Ovary (tissue), 9 donors: ENCODE measurements around the gene TNIK. TPM values are rescaled to one million over a fixed set of nuclear protein-coding genes. Genes with fewer than 3 reads are reported as not detected.
"Not testable (repeated sequence)": the region's sequence is repeated elsewhere in the genome, so short reads cannot be mapped to it uniquely, and the experiment has no call there.

ENCODE experiments used
- DNase-seq, 5 donors: peaks; one replicate each; pipeline ENCODE4 v3.0.0-alpha.2; 2019 to 2020
- H3K27ac ChIP-seq, 2 donors: fragments of 200-600 bp; one replicate each; pipeline versions ENCODE4 v1.5.1 to v1.8.0; 2019 to 2022
- H3K27me3 ChIP-seq: fragments of 200-600 bp; one replicate; pipeline ENCODE4 v1.8.0; 2022
- H3K36me3 ChIP-seq: fragments of 200-600 bp; sonication (generic); one replicate; pipeline ENCODE4 v1.5.1; 2019
- H3K4me1 ChIP-seq: one replicate; pipeline ENCODE4 v1.8.1; 2013; ENCODE audit warnings: mild to moderate bottlenecking, moderate library complexity; ENCODE audit not compliant: insufficient read depth
- H3K4me3 ChIP-seq: fragments of 200-600 bp; sonication (generic); one replicate; pipeline ENCODE4 v1.5.1; 2017
- H3K9me3 ChIP-seq, 2 donors: fragments of 200-600 bp in 1 of 2; sonication (generic) in 1 of 2; one replicate each; pipeline versions ENCODE4 v1.5.1 to v1.8.1; 2013 to 2019; ENCODE audit warnings: mild to moderate bottlenecking in 1 of 2, moderate library complexity in 1 of 2
- EP300 ChIP-seq: sonication (generic); formaldehyde crosslinking; IDR thresholded peaks from one replicate; pipeline ENCODE4 v1.6.1; 2017; ENCODE audit warnings: antibody characterized with exemption
- POLR2A ChIP-seq: fragments of 450-650 bp; IDR thresholded peaks from one replicate; pipeline ENCODE4 v1.6.1; 2017; ENCODE audit warnings: antibody characterized with exemption, mild to moderate bottlenecking, moderate library complexity
- WGBS, 3 donors: extraction: QIAGEN DNeasy Blood & Tissue Kit in 1 of 3; methylation state at CpG; one replicate each; pipeline versions ENCODE4 v1.1.5 to v1.1.7; 2013 to 2017; 5-methylcytosine and 5-hydroxymethylcytosine counted together
- intact Hi-C, 4 donors: fragments of 100-400 bp; cut with DNase I; formaldehyde crosslinking; loops; one replicate each; pipeline versions ENCODE4 v1.11.0 to v1.15.1; 2022 to 2023
- polyA plus RNA-seq, 2 donors: library from polyadenylated mRNA; stranded (reverse); fragments of 200-250 nt in 1 of 2; fragments of 350-450 nt in 1 of 2; fragmentation: Illumina TruSeq in 1 of 2; extraction: RNeasy Lipid Tissue Mini Kit (QIAGEN cat#74804) in 1 of 2; gene quantifications; one replicate each; pipeline ENCODE4 v1.2.3, GENCODE V29; 2013 to 2014
- total RNA-seq, 7 donors: library from RNA; depleted of rRNA in 2 of 7; stranded (reverse); fragments of >200 nt in 2 of 7; fragmentation: NEBNext Ultra II Directional in 3 of 7; extraction: Animal tissue kit (Norgen Biotek cat#: 25700) in 3 of 7; gene quantifications; one replicate each; pipeline versions ENCODE4 v1.1.0 to v1.2.4, GENCODE V29; 2016 to 2023
- TF ChIP-seq, protein P1 (sequence below), 3 donors: fragments of 450-650 bp in 2 of 3; fragments of 200-600 bp in 1 of 3; IDR thresholded peaks; one replicate each; pipeline versions ENCODE4 v1.5.1 to v1.8.0; 2016 to 2022; ENCODE audit warnings: antibody characterized with exemption in 3 of 3, mild to moderate bottlenecking in 1 of 3
- donor health status: DM: no; HTN: no; CAD: no; lungs with moderate emphysema.
- donor health status: DM: no; HTN: no; CAD: no.
- donor health status: Bipolar disorder and iron deficiency.
- donor health status: DM: yes; HTN: yes; CAD: no.
- donor health status: DM: no; HTN: no; CAD: no.
- donor health status: DM: yes; HTN: yes; CAD: no.

The TNIK gene
- total and polyA plus RNA-seq, 9 donors: 1.1 to 9.5 (median 4.5) TPM

DNA sequence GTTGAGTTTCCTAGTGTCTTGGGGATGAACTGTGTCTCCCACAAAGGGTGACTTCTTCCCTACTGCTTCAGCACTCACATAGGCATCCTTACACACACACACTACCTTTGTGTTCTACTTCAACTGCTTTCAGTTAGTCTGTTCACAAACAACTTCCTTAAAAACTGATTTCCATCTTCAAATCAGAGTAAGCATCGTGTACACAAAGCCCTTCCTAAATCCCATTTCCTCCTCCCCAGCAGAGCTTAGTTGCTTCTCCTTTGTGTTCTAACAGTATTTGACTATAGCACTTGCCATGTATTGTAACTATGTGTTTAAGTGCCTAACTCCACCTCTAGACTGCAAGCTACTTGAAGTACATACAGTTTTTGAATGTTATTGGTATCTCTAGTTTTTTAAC is 71.7 kb downstream of the TNIK start:
- 86 to 97% (median 95%) methylated on average over 1 of the region's 1 CpG for WGBS, 3 donors
- no peaks in the 10 kb centered on the region for H3K9me3 ChIP-seq
- TF ChIP-seq POLR2A: no peak
- no peaks in the 10 kb centered on the region for H3K36me3 ChIP-seq
- no peak overlapping the region for H3K27ac ChIP-seq
- no peak for DNase-seq
- no peaks in the 10 kb centered on the region for H3K27me3 ChIP-seq
- no peak overlapping the region for H3K4me3 ChIP-seq
- H3K4me1 ChIP-seq: peaks cover 7% of the 10 kb centered on the region
- intact Hi-C loops: no loop called here

DNA sequence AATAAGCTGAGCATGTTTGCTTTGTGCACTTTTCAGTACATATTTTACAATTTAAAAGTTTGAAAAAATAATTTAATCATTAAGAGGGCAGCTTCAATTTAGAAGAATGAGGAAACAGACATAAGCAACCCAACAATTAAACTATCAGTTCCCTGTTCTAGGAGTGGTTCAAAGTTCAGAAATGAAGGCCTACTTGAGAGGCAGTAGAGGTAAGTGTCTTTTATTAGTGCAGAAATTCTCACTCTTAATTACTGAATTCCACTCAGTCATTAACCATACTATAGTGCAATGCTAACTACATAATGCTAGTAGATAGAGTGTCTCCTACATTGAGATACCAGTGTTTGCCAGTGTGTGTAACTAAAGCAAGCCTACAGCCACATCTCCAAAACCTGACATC is 73.1 kb downstream of the TNIK start:
- Histone ChIP-seq H3K36me3 (no peaks in the 10 kb centered on the region), H3K4me3 (no peak overlapping the region), H3K9me3 (no peaks in the 10 kb centered on the region), H3K4me1 (no peaks in the 10 kb centered on the region), H3K27ac (no peak overlapping the region), H3K27me3 (no peaks in the 10 kb centered on the region)
- TF ChIP-seq POLR2A (no peak), EP300 (no peak)
- TF ChIP-seq, protein P1, sequence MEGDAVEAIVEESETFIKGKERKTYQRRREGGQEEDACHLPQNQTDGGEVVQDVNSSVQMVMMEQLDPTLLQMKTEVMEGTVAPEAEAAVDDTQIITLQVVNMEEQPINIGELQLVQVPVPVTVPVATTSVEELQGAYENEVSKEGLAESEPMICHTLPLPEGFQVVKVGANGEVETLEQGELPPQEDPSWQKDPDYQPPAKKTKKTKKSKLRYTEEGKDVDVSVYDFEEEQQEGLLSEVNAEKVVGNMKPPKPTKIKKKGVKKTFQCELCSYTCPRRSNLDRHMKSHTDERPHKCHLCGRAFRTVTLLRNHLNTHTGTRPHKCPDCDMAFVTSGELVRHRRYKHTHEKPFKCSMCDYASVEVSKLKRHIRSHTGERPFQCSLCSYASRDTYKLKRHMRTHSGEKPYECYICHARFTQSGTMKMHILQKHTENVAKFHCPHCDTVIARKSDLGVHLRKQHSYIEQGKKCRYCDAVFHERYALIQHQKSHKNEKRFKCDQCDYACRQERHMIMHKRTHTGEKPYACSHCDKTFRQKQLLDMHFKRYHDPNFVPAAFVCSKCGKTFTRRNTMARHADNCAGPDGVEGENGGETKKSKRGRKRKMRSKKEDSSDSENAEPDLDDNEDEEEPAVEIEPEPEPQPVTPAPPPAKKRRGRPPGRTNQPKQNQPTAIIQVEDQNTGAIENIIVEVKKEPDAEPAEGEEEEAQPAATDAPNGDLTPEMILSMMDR (IDR thresholded peaks at IDR 0.05): no peak
- intact Hi-C loops: no loop called here
- no peak for DNase-seq

DNA sequence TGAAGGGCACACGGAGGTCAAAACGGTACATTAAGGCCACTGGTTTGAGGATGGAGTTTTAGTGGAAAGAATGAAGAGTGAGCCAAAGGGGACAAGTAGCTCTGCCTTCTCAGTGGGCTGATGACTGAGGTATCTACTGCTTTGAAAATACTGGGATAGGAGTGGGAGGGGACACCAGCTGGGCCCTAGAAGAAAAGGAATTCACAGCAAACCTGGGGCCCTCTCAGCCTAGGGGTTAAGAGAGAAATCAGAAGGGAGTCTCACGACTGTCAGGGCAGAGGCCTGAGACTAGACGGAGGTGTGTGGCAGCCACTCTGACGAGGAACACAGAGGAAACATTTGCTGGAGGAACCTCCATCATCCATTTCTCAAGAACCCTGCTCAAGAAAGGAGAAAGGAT is 75.1 kb downstream of the TNIK start:
- intact Hi-C loops: no loop called here
- H3K27ac ChIP-seq: no peak overlapping the region
- DNase-seq: no peak
- WGBS, 3 donors: 84 to 88% (median 87%) methylated on average over 5 of the region's 5 CpGs
- no peaks in the 10 kb centered on the region for H3K27me3 ChIP-seq
- H3K4me1 ChIP-seq: no peaks in the 10 kb centered on the region
- no peaks in the 10 kb centered on the region for H3K9me3 ChIP-seq
- TF ChIP-seq POLR2A: no peak
- TF ChIP-seq EP300: no peak
- TF ChIP-seq, protein P1 (IDR thresholded peaks at IDR 0.05): no peak
- no peaks in the 10 kb centered on the region for H3K36me3 ChIP-seq
- H3K4me3 ChIP-seq: no peak overlapping the region

DNA sequence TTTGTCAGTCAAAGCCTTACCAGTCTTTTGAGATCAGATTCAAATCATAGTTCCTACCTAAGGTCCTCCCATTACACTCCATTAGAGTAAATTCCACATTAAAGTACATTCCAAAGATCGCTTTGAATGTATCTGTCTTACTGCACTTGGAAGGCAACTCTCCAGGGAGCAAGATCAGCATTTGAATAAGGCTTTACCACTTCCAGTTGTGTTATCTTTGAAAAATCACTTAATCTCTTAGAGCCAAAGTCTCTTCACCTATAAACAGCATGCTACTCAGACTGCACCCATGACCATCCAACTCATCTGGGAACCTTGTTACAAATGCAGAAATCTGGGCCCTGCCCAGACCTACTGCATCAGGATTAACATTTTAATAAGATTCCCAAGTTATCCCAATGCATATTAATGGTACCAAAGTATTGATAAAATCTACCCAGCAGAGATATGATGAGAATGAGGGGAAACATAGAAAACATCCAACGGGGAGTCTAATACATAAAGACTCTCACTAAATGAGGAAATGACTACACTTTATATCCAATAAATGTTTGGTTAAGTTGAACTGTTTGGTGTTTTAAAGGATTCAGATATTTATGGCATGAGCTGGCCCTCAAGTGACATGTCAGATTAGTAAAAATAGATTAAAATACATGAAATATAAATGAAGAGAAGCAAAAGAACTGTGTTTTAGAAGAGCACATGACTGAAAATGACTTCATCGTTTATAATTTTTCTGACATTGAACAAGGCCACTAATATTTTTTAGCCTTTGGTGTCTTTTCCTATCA is 75.9 kb downstream of the TNIK start:
- no peaks in the 10 kb centered on the region for H3K4me1 ChIP-seq
- DNase-seq: no peak
- H3K36me3 ChIP-seq: no peaks in the 10 kb centered on the region
- no peak overlapping the region for H3K27ac ChIP-seq
- 74 to 80% (median 77%) methylated on average over 3 of the region's 3 CpGs for WGBS, 3 donors
- intact Hi-C loops: no loop called here
- H3K9me3 ChIP-seq: no peaks in the 10 kb centered on the region
- H3K27me3 ChIP-seq: no peaks in the 10 kb centered on the region
- no peak overlapping the region for H3K4me3 ChIP-seq
- TF ChIP-seq, protein P1 (IDR thresholded peaks at IDR 0.05): no peak
- TF ChIP-seq EP300 (no peak), POLR2A (no peak)

DNA sequence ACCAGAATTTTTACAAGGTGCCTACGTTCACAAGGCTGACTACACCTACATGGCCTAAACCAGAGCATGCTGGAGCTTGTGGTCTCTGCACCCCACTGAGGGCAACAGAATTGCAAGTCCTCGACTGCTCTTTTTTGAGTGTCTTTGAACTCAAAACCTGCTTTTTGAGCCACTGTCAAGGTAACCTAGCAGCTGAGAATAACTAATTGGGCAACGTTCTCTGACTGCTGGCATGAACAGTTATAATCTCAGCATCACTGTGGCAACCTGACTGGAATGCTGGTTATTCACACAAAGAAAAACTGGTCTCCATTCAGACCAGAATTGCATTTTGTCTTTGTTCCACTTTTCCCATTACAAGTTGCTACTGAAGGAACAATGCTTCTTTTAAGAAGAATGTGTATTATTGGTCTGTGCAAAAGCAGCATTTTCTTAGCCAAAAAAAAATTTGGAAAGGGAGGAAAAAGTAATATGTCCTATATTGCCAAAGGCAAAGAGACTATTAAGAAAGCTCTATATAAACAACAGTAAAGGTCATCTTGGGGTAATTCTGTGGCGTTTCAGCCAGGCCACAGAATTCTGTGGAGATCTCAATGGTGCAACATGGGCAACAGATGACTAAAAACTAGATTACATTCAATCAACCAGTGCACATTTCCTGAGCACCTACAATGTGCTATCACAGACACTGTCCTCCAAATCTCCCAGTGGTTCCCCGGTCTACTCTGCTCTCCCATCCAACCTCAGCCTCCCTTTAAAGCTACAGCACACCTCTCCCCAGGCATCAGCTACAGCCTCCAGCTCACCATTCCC is 76.8 kb downstream of the TNIK start:
- Histone ChIP-seq H3K36me3 (no peaks in the 10 kb centered on the region), H3K9me3 (no peaks in the 10 kb centered on the region), H3K27me3 (no peaks in the 10 kb centered on the region), H3K4me1 (no peaks in the 10 kb centered on the region), H3K27ac (no peak overlapping the region), H3K4me3 (no peak overlapping the region)
- no peak for DNase-seq
- intact Hi-C loops: no loop called here
- no peak for TF ChIP-seq POLR2A
- TF ChIP-seq EP300: no peak
- TF ChIP-seq, protein P1 (IDR thresholded peaks at IDR 0.05): no peak
- 66 to 75% (median 68%) methylated on average over 5 of the region's 5 CpGs for WGBS, 3 donors

DNA sequence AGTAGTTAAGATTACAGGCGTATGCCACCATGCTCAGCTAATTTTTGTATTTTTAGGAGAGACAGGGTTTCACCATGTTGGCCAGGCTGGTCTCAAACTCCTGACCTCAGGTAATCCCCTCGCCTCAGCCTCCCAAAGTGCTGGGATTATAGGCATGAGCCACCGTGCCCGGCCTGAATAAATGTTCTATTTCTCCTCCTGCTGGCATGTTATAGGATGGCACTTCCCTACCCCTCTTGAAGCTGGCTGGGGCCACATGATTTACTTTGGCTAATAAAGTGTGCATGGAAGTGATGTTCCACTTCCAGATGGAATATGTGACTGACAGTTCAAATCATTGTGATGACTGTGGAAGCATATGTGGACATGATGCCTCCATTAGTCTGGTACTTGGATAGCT is 77.9 kb downstream of the TNIK start:
- intact Hi-C loops, H3K36me3 ChIP-seq, H3K27me3 ChIP-seq, H3K9me3 ChIP-seq, H3K4me3 ChIP-seq, H3K4me1 ChIP-seq, DNase-seq, H3K27ac ChIP-seq: not testable (repeated sequence)
- WGBS, 3 donors: 93 to 96% (median 93%) methylated on average over 4 of the region's 4 CpGs
